Measurements from ENCODE around the gene IGLL5.
"Not testable (repeated sequence)": the region's sequence is repeated elsewhere in the genome, so short reads cannot be mapped to it uniquely, and the experiment has no call there.

Gene IGLL5

GRCh38 chr22:22906391-22906790, 18.8 kb downstream of the IGLL5 start:
- H2BK5ac ChIP-seq (ENCODE audit: low read length); H3K4me2 ChIP-seq (ENCODE audit: low read length); H3K79me1 ChIP-seq (ENCODE audit: low read length); H3K56ac ChIP-seq (ENCODE audit: low read length); H3K23ac ChIP-seq (ENCODE audit: low read length); H3K27ac ChIP-seq (ENCODE audit: low read depth, low read length); H3K79me2 ChIP-seq (ENCODE audit: control insufficient read depth, insufficient read depth, low read length); H3K27me3 ChIP-seq (ENCODE audit: insufficient read depth, low read length, poor library complexity); DNase-seq; H3K36me3 ChIP-seq (ENCODE audit: control insufficient read depth, insufficient read depth, low read length); H2BK15ac ChIP-seq (replicated peaks; ENCODE audit: low read depth); H3K9ac ChIP-seq (ENCODE audit: low read length); H2BK120ac ChIP-seq (ENCODE audit: low read depth, low read length); H2AK5ac ChIP-seq (ENCODE audit: low read length); H3K4me1 ChIP-seq (ENCODE audit: control insufficient read depth, low read depth, low read length); H3K4ac ChIP-seq (ENCODE audit: low read depth, low read length); H4K8ac ChIP-seq (ENCODE audit: low read depth, low read length); H4K5ac ChIP-seq (ENCODE audit: low read length); H3K4me3 ChIP-seq (ENCODE audit: low read length); H3K18ac ChIP-seq (ENCODE audit: low read length): not testable (repeated sequence)
- no CpG with 5 or more reads among the region's 10 CpGs for WGBS (ENCODE audit: extremely low coverage, insufficient coverage, low lambda C conversion rate)

GRCh38 chr22:22906907-22907550, 19.4 kb downstream of the IGLL5 start:
- H3K79me1 ChIP-seq (ENCODE audit: low read length), result no peaks in the 10 kb centered on the region
- no peak overlapping the region for H3K9ac ChIP-seq (ENCODE audit: low read length)
- H4K5ac ChIP-seq (ENCODE audit: low read length), result no peak overlapping the region
- no peak overlapping the region for H3K27ac ChIP-seq (ENCODE audit: low read depth, low read length)
- no peak overlapping the region for H2BK5ac ChIP-seq (ENCODE audit: low read length)
- H2BK120ac ChIP-seq (ENCODE audit: low read depth, low read length), result no peak overlapping the region
- no CpG with 5 or more reads among the region's 8 CpGs for WGBS (ENCODE audit: extremely low coverage, insufficient coverage, low lambda C conversion rate)
- no peak for DNase-seq
- H3K23ac ChIP-seq (ENCODE audit: low read length), result no peak overlapping the region
- H3K18ac ChIP-seq (ENCODE audit: low read length), result no peak overlapping the region
- H2BK15ac ChIP-seq (replicated peaks; ENCODE audit: low read depth), result no peak overlapping the region
- no peak overlapping the region for H2AK5ac ChIP-seq (ENCODE audit: low read length)
- H3K4me1 ChIP-seq (ENCODE audit: control insufficient read depth, low read depth, low read length), result no peaks in the 10 kb centered on the region
- H3K4me2 ChIP-seq (ENCODE audit: low read length), result no peak overlapping the region
- no peak overlapping the region for H4K8ac ChIP-seq (ENCODE audit: low read depth, low read length)
- H3K56ac ChIP-seq (ENCODE audit: low read length), result no peak overlapping the region
- H3K27me3 ChIP-seq (ENCODE audit: insufficient read depth, low read length, poor library complexity), result no peaks in the 10 kb centered on the region
- no peaks in the 10 kb centered on the region for H3K36me3 ChIP-seq (ENCODE audit: control insufficient read depth, insufficient read depth, low read length)
- H3K4ac ChIP-seq (ENCODE audit: low read depth, low read length), result no peak overlapping the region
- no peaks in the 10 kb centered on the region for H3K79me2 ChIP-seq (ENCODE audit: control insufficient read depth, insufficient read depth, low read length)
- no peak overlapping the region for H3K4me3 ChIP-seq (ENCODE audit: low read length)

GRCh38 chr22:22907551-22908494, 20.2 kb downstream of the IGLL5 start:
- WGBS (ENCODE audit: extremely low coverage, insufficient coverage, low lambda C conversion rate), result no CpG with 5 or more reads among the region's 9 CpGs
- Histone ChIP-seq H3K23ac (ENCODE audit: low read length) (no peak overlapping the region), H3K79me2 (ENCODE audit: control insufficient read depth, insufficient read depth, low read length) (no peaks in the 10 kb centered on the region), H3K27me3 (ENCODE audit: insufficient read depth, low read length, poor library complexity) (no peaks in the 10 kb centered on the region), H3K18ac (ENCODE audit: low read length) (no peak overlapping the region), H3K9ac (ENCODE audit: low read length) (no peak overlapping the region), H3K79me1 (ENCODE audit: low read length) (no peaks in the 10 kb centered on the region), H3K4me2 (ENCODE audit: low read length) (no peak overlapping the region), H3K4me3 (ENCODE audit: low read length) (no peak overlapping the region), H4K8ac (ENCODE audit: low read depth, low read length) (no peak overlapping the region), H3K4ac (ENCODE audit: low read depth, low read length) (no peak overlapping the region), H4K5ac (ENCODE audit: low read length) (no peak overlapping the region), H3K36me3 (ENCODE audit: control insufficient read depth, insufficient read depth, low read length) (no peaks in the 10 kb centered on the region), H3K27ac (ENCODE audit: low read depth, low read length) (no peak overlapping the region), H2BK5ac (ENCODE audit: low read length) (no peak overlapping the region), H3K4me1 (ENCODE audit: control insufficient read depth, low read depth, low read length) (no peaks in the 10 kb centered on the region), H2BK120ac (ENCODE audit: low read depth, low read length) (no peak overlapping the region), H3K56ac (ENCODE audit: low read length) (no peak overlapping the region), H2AK5ac (ENCODE audit: low read length) (no peak overlapping the region), H2BK15ac (replicated peaks; ENCODE audit: low read depth) (no peak overlapping the region)
- DNase-seq, result no peak

GRCh38 chr22:22908495-22908861, 20.9 kb downstream of the IGLL5 start:
- Histone ChIP-seq H3K79me2 (ENCODE audit: control insufficient read depth, insufficient read depth, low read length) (no peaks in the 10 kb centered on the region), H3K27me3 (ENCODE audit: insufficient read depth, low read length, poor library complexity) (no peaks in the 10 kb centered on the region), H4K8ac (ENCODE audit: low read depth, low read length) (no peak overlapping the region), H3K4me3 (ENCODE audit: low read length) (no peak overlapping the region), H3K56ac (ENCODE audit: low read length) (no peak overlapping the region), H2BK120ac (ENCODE audit: low read depth, low read length) (no peak overlapping the region), H3K4me2 (ENCODE audit: low read length) (no peak overlapping the region), H3K79me1 (ENCODE audit: low read length) (no peaks in the 10 kb centered on the region), H4K5ac (ENCODE audit: low read length) (no peak overlapping the region), H3K36me3 (ENCODE audit: control insufficient read depth, insufficient read depth, low read length) (no peaks in the 10 kb centered on the region), H3K18ac (ENCODE audit: low read length) (no peak overlapping the region), H3K23ac (ENCODE audit: low read length) (no peak overlapping the region), H3K27ac (ENCODE audit: low read depth, low read length) (no peak overlapping the region), H2BK5ac (ENCODE audit: low read length) (no peak overlapping the region), H2BK15ac (replicated peaks; ENCODE audit: low read depth) (no peak overlapping the region), H3K9ac (ENCODE audit: low read length) (no peak overlapping the region), H3K4me1 (ENCODE audit: control insufficient read depth, low read depth, low read length) (no peaks in the 10 kb centered on the region), H3K4ac (ENCODE audit: low read depth, low read length) (no peak overlapping the region), H2AK5ac (ENCODE audit: low read length) (no peak overlapping the region)
- DNase-seq, result no peak
- WGBS (ENCODE audit: extremely low coverage, insufficient coverage, low lambda C conversion rate), result no CpG with 5 or more reads among the region's 3 CpGs

- no peak overlapping the region for H4K8ac ChIP-seq (ENCODE audit: low read depth, low read length)
- no peaks in the 10 kb centered on the region for H3K4me1 ChIP-seq (ENCODE audit: control insufficient read depth, low read depth, low read length)
- H4K5ac ChIP-seq (ENCODE audit: low read length), result no peak overlapping the region
- no peak overlapping the region for H3K4me3 ChIP-seq (ENCODE audit: low read length)
- H3K79me2 ChIP-seq (ENCODE audit: control insufficient read depth, insufficient read depth, low read length), result no peaks in the 10 kb centered on the region
- WGBS (ENCODE audit: extremely low coverage, insufficient coverage, low lambda C conversion rate), result no CpG with 5 or more reads among the region's 6 CpGs
- H3K4ac ChIP-seq (ENCODE audit: low read depth, low read length), result no peak overlapping the region
- no peak overlapping the region for H2AK5ac ChIP-seq (ENCODE audit: low read length)
- H3K56ac ChIP-seq (ENCODE audit: low read length), result no peak overlapping the region
- no peak overlapping the region for H3K4me2 ChIP-seq (ENCODE audit: low read length)
- DNase-seq, result no peak
- no peak overlapping the region for H2BK120ac ChIP-seq (ENCODE audit: low read depth, low read length)
- H3K36me3 ChIP-seq (ENCODE audit: control insufficient read depth, insufficient read depth, low read length), result no peaks in the 10 kb centered on the region
- no peak overlapping the region for H2BK15ac ChIP-seq (replicated peaks; ENCODE audit: low read depth)
- no peaks in the 10 kb centered on the region for H3K27me3 ChIP-seq (ENCODE audit: insufficient read depth, low read length, poor library complexity)
- H3K18ac ChIP-seq (ENCODE audit: low read length), result no peak overlapping the region
- H3K9ac ChIP-seq (ENCODE audit: low read length), result no peak overlapping the region
- no peak overlapping the region for H3K23ac ChIP-seq (ENCODE audit: low read length)
- H2BK5ac ChIP-seq (ENCODE audit: low read length), result no peak overlapping the region
- no peaks in the 10 kb centered on the region for H3K79me1 ChIP-seq (ENCODE audit: low read length)
- H3K27ac ChIP-seq (ENCODE audit: low read depth, low read length), result no peak overlapping the region
These were observed 21.5 kb downstream of the IGLL5 start for GRCh38 chr22:22908941-22909604.
